NB4 (cell line): Measurements from ENCODE around the gene CAMK2B.

Source experiments
- MYC ChIP-seq: IDR thresholded peaks from 2 replicates; pipeline ENCODE4 v1.6.1; 2011; ENCODE audit warnings: low read depth, low read length
- POLR2A ChIP-seq: IDR thresholded peaks from 2 replicates; pipeline ENCODE4 v1.6.1; 2011; ENCODE audit warnings: mild to moderate bottlenecking; ENCODE audit not compliant: insufficient read length; ENCODE audit errors: extremely low read depth
- TF ChIP-seq, protein P1 (sequence below): IDR thresholded peaks from one replicate; pipeline ENCODE4 v1.5.1; 2012; ENCODE audit warnings: low read depth, low read length

DNA sequence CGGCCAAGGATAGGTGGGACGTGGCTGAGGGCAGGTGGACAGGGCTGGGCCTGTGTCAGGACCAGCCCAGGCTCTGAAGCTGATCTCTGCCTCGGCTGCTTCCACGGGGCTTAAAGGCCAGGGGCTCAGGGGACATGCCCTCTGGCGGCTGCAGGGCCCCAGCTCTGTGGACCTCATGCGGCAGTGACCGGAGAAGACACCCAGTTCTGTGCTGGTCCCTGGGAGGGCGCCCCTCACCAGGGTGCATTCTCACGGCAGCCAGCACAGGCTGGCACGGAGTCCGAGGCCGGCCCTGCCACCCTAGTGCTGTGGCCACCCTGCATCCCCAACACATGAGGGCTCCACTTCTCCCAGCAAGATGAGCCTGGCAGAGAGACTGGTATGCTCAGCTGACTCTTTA, 94.3 kb downstream of the CAMK2B start:
- TF ChIP-seq, protein P1, sequence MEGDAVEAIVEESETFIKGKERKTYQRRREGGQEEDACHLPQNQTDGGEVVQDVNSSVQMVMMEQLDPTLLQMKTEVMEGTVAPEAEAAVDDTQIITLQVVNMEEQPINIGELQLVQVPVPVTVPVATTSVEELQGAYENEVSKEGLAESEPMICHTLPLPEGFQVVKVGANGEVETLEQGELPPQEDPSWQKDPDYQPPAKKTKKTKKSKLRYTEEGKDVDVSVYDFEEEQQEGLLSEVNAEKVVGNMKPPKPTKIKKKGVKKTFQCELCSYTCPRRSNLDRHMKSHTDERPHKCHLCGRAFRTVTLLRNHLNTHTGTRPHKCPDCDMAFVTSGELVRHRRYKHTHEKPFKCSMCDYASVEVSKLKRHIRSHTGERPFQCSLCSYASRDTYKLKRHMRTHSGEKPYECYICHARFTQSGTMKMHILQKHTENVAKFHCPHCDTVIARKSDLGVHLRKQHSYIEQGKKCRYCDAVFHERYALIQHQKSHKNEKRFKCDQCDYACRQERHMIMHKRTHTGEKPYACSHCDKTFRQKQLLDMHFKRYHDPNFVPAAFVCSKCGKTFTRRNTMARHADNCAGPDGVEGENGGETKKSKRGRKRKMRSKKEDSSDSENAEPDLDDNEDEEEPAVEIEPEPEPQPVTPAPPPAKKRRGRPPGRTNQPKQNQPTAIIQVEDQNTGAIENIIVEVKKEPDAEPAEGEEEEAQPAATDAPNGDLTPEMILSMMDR = no peak
- TF ChIP-seq POLR2A (no peak), MYC (no peak)
